Mucosa of stomach (tissue), 1 donor: ENCODE data around the gene CAMKV.
A peak's percentile ranks its signal among the peaks of the same experiment; 100 is the strongest.

Experiments used
- H3K27me3 ChIP-seq: one replicate; pipeline ENCODE4 v1.7.0; 2013; ENCODE audit warnings: mild to moderate bottlenecking, low read length; ENCODE audit not compliant: control insufficient read depth, insufficient read depth
- H3K36me3 ChIP-seq: one replicate; pipeline ENCODE4 v1.7.0; 2013; ENCODE audit warnings: low read length; ENCODE audit not compliant: control insufficient read depth, insufficient read depth
- H3K4me1 ChIP-seq: one replicate; pipeline ENCODE4 v1.7.0; 2013; ENCODE audit warnings: mild to moderate bottlenecking, low read length; ENCODE audit not compliant: control insufficient read depth, insufficient read depth
- H3K4me3 ChIP-seq: one replicate; pipeline ENCODE4 v1.7.0; 2013; ENCODE audit warnings: low read length
- H3K9ac ChIP-seq: one replicate; pipeline ENCODE4 v1.7.0; 2013; ENCODE audit warnings: mild to moderate bottlenecking, low read length, moderate library complexity
- H3K9me3 ChIP-seq: one replicate; pipeline ENCODE4 v1.7.0; 2013; ENCODE audit warnings: mild to moderate bottlenecking, low read length, moderate library complexity; ENCODE audit not compliant: control insufficient read depth
- donor health status: Pancreatic carcinoma.

The CAMKV gene

GRCh38 chr3:49903451-49904424, 34.0 kb upstream of the CAMKV start, which contains the start of gene MST1R:
Gene MST1R (minus strand): TSS chr3:49903873. CDS start chr3:49903609, 264 bp downstream.
- H3K36me3 ChIP-seq = peaks cover 3% of the 10 kb centered on the region
- H3K4me1 ChIP-seq = peaks cover 72% of the 10 kb centered on the region
- no peaks in the 10 kb centered on the region for H3K9me3 ChIP-seq
- no peaks in the 10 kb centered on the region for H3K27me3 ChIP-seq
- peak within 1 kb of the TSS; percentile 85 for H3K9ac ChIP-seq
- H3K4me3 ChIP-seq = peak within 1 kb of the TSS; percentile 51

GRCh38 chr3:49902511-49903345, 33.0 kb upstream of the CAMKV start:
- no peaks in the 10 kb centered on the region for H3K9me3 ChIP-seq
- no peaks in the 10 kb centered on the region for H3K27me3 ChIP-seq
- H3K9ac ChIP-seq = peak overlapping the region; percentile 85
- peaks cover 13% of the 10 kb centered on the region for H3K36me3 ChIP-seq
- peak overlapping the region; percentile 51 for H3K4me3 ChIP-seq
- peaks cover 69% of the 10 kb centered on the region for H3K4me1 ChIP-seq

- H3K4me3 ChIP-seq = peak overlapping the region; percentile 51
- H3K9ac ChIP-seq = peak overlapping the region; percentile 85
- H3K9me3 ChIP-seq = no peaks in the 10 kb centered on the region
- no peaks in the 10 kb centered on the region for H3K27me3 ChIP-seq
- H3K4me1 ChIP-seq = peaks cover 58% of the 10 kb centered on the region
- peaks cover 13% of the 10 kb centered on the region for H3K36me3 ChIP-seq
Observed at GRCh38 chr3:49901366-49902339, 31.9 kb upstream of the CAMKV start.

GRCh38 chr3:49900491-49901153, 30.9 kb upstream of the CAMKV start:
- no peaks in the 10 kb centered on the region for H3K27me3 ChIP-seq
- H3K36me3 ChIP-seq = peaks cover 13% of the 10 kb centered on the region
- H3K9me3 ChIP-seq = no peaks in the 10 kb centered on the region
- peak overlapping the region; percentile 29 for H3K4me3 ChIP-seq
- peak overlapping the region; percentile 74 for H3K9ac ChIP-seq
- H3K4me1 ChIP-seq = peaks cover 48% of the 10 kb centered on the region

GRCh38 chr3:49899815-49900214, 30.1 kb upstream of the CAMKV start:
- Histone ChIP-seq H3K36me3 (peaks cover 13% of the 10 kb centered on the region), H3K4me3 (peak overlapping the region; percentile 29), H3K9ac (peak overlapping the region; percentile 61), H3K27me3 (no peaks in the 10 kb centered on the region), H3K4me1 (peaks cover 39% of the 10 kb centered on the region), H3K9me3 (no peaks in the 10 kb centered on the region)

GRCh38 chr3:49898991-49899390, 29.3 kb upstream of the CAMKV start:
- peak overlapping the region; percentile 24 for H3K9ac ChIP-seq
- H3K4me3 ChIP-seq = no peak overlapping the region
- peaks cover 13% of the 10 kb centered on the region for H3K36me3 ChIP-seq
- peaks cover 31% of the 10 kb centered on the region for H3K4me1 ChIP-seq
- H3K27me3 ChIP-seq = no peaks in the 10 kb centered on the region
- no peaks in the 10 kb centered on the region for H3K9me3 ChIP-seq

GRCh38 chr3:49896345-49896744, 26.6 kb upstream of the CAMKV start:
- Histone ChIP-seq H3K36me3 (peaks cover 15% of the 10 kb centered on the region), H3K27me3 (no peaks in the 10 kb centered on the region), H3K4me1 (peaks cover 25% of the 10 kb centered on the region), H3K9me3 (no peaks in the 10 kb centered on the region), H3K4me3 (no peak overlapping the region), H3K9ac (no peak overlapping the region)

- Histone ChIP-seq H3K4me3 (no peak overlapping the region), H3K27me3 (no peaks in the 10 kb centered on the region), H3K9ac (no peak overlapping the region), H3K9me3 (no peaks in the 10 kb centered on the region), H3K4me1 (peaks cover 25% of the 10 kb centered on the region), H3K36me3 (peaks cover 20% of the 10 kb centered on the region)
Observed at GRCh38 chr3:49895791-49896190, 26.1 kb upstream of the CAMKV start.

- no peak overlapping the region for H3K4me3 ChIP-seq
- H3K9ac ChIP-seq = no peak overlapping the region
- H3K36me3 ChIP-seq = peaks cover 10% of the 10 kb centered on the region
- H3K9me3 ChIP-seq = no peaks in the 10 kb centered on the region
- H3K4me1 ChIP-seq = no peaks in the 10 kb centered on the region
- no peaks in the 10 kb centered on the region for H3K27me3 ChIP-seq
Observed at GRCh38 chr3:49889296-49889695, 19.6 kb upstream of the CAMKV start.

- H3K9ac ChIP-seq = no peak overlapping the region
- H3K36me3 ChIP-seq = peaks cover 10% of the 10 kb centered on the region
- H3K9me3 ChIP-seq = no peaks in the 10 kb centered on the region
- no peaks in the 10 kb centered on the region for H3K27me3 ChIP-seq
- H3K4me3 ChIP-seq = no peak overlapping the region
- H3K4me1 ChIP-seq = peaks cover 7% of the 10 kb centered on the region
Observed at GRCh38 chr3:49886922-49887265, 17.2 kb upstream of the CAMKV start.

GRCh38 chr3:49883998-49884397, 14.3 kb upstream of the CAMKV start:
- no peaks in the 10 kb centered on the region for H3K9me3 ChIP-seq
- peaks cover 24% of the 10 kb centered on the region for H3K4me1 ChIP-seq
- no peak overlapping the region for H3K9ac ChIP-seq
- H3K27me3 ChIP-seq = no peaks in the 10 kb centered on the region
- no peaks in the 10 kb centered on the region for H3K36me3 ChIP-seq
- no peak overlapping the region for H3K4me3 ChIP-seq
